ENCODE measurements around the gene RBMX. TPM values are rescaled to one million over a fixed set of nuclear protein-coding genes. Genes with fewer than 3 reads are reported as not detected.

The RBMX gene
- total and polyA plus RNA-seq, 2 experiments from 2014 or later = 337 to 601 TPM

DNA sequence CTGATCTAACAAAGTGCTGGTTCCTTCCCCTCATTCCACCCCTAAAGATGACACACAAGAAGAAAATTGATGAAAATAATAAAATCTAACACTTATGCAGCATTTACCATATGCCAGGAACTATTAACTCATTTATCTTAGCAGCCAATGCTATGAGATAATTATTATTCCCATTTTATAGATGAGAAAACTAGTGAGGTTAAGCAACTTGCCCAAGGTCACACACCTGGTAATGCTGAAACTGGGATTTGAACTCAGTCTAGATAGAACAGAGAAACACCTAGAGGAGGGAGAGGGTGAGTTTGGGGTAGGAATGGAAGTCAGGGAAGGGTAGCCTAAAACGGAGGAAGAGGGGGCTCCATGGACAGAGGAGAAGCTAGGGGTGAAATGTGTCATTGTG is 18.6 kb downstream of the RBMX start:
- 0 out of 2 replicates have a peak, but pooled peaks cover 2% of the 10 kb centered on the region for H3F3A ChIP-seq (replicated peaks; ENCODE audit: low read depth)
- no peak overlapping the region for H3K4me3 ChIP-seq
- H3K4me1 ChIP-seq (ENCODE audit: insufficient read depth) = no peaks in the 10 kb centered on the region
- peaks cover 5% of the 10 kb centered on the region for H3K27me3 Mint-ChIP-seq (ENCODE audit: insufficient read depth, low read depth, poor library complexity)
- no peak for DNase-seq (ENCODE audit: low spot score)
- H3K27ac Mint-ChIP-seq = no peak overlapping the region
- no peaks in the 10 kb centered on the region for H3K9me2 ChIP-seq (ENCODE audit: insufficient read depth)
- H3K4me3 Mint-ChIP-seq = no peak overlapping the region
- H3K79me2 ChIP-seq (replicated peaks; ENCODE audit: insufficient read depth) = no peaks in the 10 kb centered on the region
- no peak overlapping the region for H3K4me2 ChIP-seq
- H3K36me3 ChIP-seq (ENCODE audit: insufficient read depth) = no peaks in the 10 kb centered on the region
- no peak overlapping the region for H3K27ac ChIP-seq (ENCODE audit: low read depth)
- no peaks in the 10 kb centered on the region for H3K9me3 Mint-ChIP-seq
- ATAC-seq = no peak
- H3K36me3 Mint-ChIP-seq (ENCODE audit: low read depth) = peaks cover 58% of the 10 kb centered on the region
- H3K27me3 ChIP-seq (ENCODE audit: insufficient read depth) = no peaks in the 10 kb centered on the region
- H4K20me1 ChIP-seq (replicated peaks; ENCODE audit: insufficient read depth) = no peaks in the 10 kb centered on the region
- H2AFZ ChIP-seq = no peak overlapping the region
- H3K4me1 Mint-ChIP-seq = peaks cover 3% of the 10 kb centered on the region; the same call in 1 of the 3 replicates
- TF ChIP-seq ZNF462 (CRISPR knock-in tag; IDR thresholded peaks at IDR 0.05) = no peak
- peak; percentile 35; the same call in 1 of the 2 replicates for TF ChIP-seq POLR2AphosphoS5 (IDR thresholded peaks at IDR 0.05; ENCODE audit: low read depth)
- no peak for TF ChIP-seq ZNF331 (CRISPR knock-in tag; IDR thresholded peaks at IDR 0.05; ENCODE audit: low read depth)

DNA sequence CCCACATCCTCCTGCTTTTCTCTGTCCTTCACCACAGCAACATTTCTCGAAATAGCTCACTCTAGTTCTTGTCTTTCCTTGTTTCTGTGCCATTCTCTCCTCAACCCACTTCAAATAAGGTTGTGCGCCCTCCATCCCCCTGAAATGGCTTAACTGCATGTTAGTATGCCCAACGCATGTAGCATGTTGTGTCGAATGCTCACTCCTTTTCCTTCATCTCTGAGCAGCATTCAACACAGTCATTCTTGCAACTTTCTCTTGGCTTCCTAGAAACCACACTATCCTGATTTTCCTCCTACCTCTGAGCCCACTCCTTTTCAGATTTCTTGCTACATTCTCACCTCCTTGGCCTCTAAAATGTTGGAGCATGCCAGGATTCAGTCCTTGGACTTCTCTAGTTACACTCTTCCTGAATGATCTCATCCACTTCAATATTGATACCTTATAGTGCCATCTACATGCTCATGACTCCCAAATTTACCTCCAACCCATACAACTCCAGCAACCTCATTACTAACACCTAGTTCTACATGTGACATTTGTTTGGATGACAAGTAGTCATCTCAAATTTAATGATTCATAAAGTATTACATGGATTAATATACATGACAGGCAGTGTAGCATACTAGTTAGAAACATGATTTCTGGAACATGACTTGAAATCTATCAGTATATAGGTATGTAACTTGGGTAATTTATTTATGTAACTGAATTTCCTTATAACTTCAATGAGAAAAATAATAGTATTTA is 22.3 kb downstream of the RBMX start:
- Histone ChIP-seq H3F3A (replicated peaks; ENCODE audit: low read depth) (no peaks in the 10 kb centered on the region), H3K27me3 (ENCODE audit: insufficient read depth) (no peaks in the 10 kb centered on the region), H4K20me1 (replicated peaks; ENCODE audit: insufficient read depth) (no peaks in the 10 kb centered on the region; the same call in 1 of the 2 replicates), H3K4me2 (no peak overlapping the region), H3K9me2 (ENCODE audit: insufficient read depth) (no peaks in the 10 kb centered on the region), H3K79me2 (replicated peaks; ENCODE audit: insufficient read depth) (no peaks in the 10 kb centered on the region), H2AFZ (no peak overlapping the region), H3K36me3 (ENCODE audit: insufficient read depth) (no peaks in the 10 kb centered on the region), H3K4me1 (ENCODE audit: insufficient read depth) (no peaks in the 10 kb centered on the region), H3K27ac (ENCODE audit: low read depth) (no peak overlapping the region), H3K4me3 (no peak overlapping the region)
- Mint-ChIP-seq H3K36me3 (ENCODE audit: low read depth) (peaks cover 52% of the 10 kb centered on the region), H3K4me3 (no peak overlapping the region), H3K9me3 (no peaks in the 10 kb centered on the region), H3K4me1 (no peaks in the 10 kb centered on the region), H3K27ac (no peak overlapping the region; the same call in 1 of the 2 replicates), H3K27me3 (ENCODE audit: insufficient read depth, low read depth, poor library complexity) (peaks cover 2% of the 10 kb centered on the region)
- DNase-seq (ENCODE audit: low spot score) (no peak), ATAC-seq (no peak)
- TF ChIP-seq NANOG (IDR thresholded peaks at IDR 0.05; ENCODE audit: borderline replicate concordance) = no peak
- no peak for TF ChIP-seq CREB1 (CRISPR knock-in tag; IDR thresholded peaks at IDR 0.05; ENCODE audit: low read depth)
- no peak for TF ChIP-seq ZNF114 (CRISPR knock-in tag; IDR thresholded peaks at IDR 0.05)
- TF ChIP-seq, protein P1, sequence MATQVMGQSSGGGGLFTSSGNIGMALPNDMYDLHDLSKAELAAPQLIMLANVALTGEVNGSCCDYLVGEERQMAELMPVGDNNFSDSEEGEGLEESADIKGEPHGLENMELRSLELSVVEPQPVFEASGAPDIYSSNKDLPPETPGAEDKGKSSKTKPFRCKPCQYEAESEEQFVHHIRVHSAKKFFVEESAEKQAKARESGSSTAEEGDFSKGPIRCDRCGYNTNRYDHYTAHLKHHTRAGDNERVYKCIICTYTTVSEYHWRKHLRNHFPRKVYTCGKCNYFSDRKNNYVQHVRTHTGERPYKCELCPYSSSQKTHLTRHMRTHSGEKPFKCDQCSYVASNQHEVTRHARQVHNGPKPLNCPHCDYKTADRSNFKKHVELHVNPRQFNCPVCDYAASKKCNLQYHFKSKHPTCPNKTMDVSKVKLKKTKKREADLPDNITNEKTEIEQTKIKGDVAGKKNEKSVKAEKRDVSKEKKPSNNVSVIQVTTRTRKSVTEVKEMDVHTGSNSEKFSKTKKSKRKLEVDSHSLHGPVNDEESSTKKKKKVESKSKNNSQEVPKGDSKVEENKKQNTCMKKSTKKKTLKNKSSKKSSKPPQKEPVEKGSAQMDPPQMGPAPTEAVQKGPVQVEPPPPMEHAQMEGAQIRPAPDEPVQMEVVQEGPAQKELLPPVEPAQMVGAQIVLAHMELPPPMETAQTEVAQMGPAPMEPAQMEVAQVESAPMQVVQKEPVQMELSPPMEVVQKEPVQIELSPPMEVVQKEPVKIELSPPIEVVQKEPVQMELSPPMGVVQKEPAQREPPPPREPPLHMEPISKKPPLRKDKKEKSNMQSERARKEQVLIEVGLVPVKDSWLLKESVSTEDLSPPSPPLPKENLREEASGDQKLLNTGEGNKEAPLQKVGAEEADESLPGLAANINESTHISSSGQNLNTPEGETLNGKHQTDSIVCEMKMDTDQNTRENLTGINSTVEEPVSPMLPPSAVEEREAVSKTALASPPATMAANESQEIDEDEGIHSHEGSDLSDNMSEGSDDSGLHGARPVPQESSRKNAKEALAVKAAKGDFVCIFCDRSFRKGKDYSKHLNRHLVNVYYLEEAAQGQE (IDR thresholded peaks at IDR 0.05; ENCODE audit: unreplicated experiment) = no peak
- TF ChIP-seq ETS1 (IDR thresholded peaks at IDR 0.05) = no peak
